Keratinocyte (primary cell): Measurements from ENCODE around the gene KIF21B. TPM values are rescaled to one million over a fixed set of nuclear protein-coding genes. Genes with fewer than 3 reads are reported as not detected.
"Not testable (repeated sequence)": the region's sequence is repeated elsewhere in the genome, so short reads cannot be mapped to it uniquely, and the experiment has no call there.

Source experiments
- DNase-seq: peaks from one replicate; pipeline ENCODE4 v3.0.0-alpha.2; 2011; ENCODE audit warnings: low read depth, missing footprints, low spot score
- FAIRE-seq: peaks from 2 replicates; lab custom pipeline; 2011; peaks lifted over from hg19 to GRCh38; lab: Jason Lieb, UNC
- H2AFZ ChIP-seq: 2 replicates; pipeline ENCODE4 v1.6.0; 2012; ENCODE audit warnings: low read length, control low read depth, inconsistent platforms; ENCODE audit not compliant: control insufficient read depth
- H3K27ac ChIP-seq: 2 replicates; pipeline ENCODE4 v1.5.1; 2011; ENCODE audit warnings: low read length; ENCODE audit not compliant: control insufficient read depth, insufficient read depth
- H3K27me3 ChIP-seq: 3 replicates; pipeline ENCODE4 v1.6.0; 2011; ENCODE audit warnings: low read length; ENCODE audit not compliant: control insufficient read depth, insufficient read depth; ENCODE audit errors: extremely low read depth
- H3K36me3 ChIP-seq, 2 experiments: 2 replicates in 1 of 2; 3 replicates in 1 of 2; pipeline ENCODE4 v1.5.1; 2011; ENCODE audit warnings: low read length in 2 of 2, mild to moderate bottlenecking in 1 of 2; ENCODE audit not compliant: control insufficient read depth in 2 of 2, insufficient read depth in 2 of 2; ENCODE audit errors: extremely low read depth in 1 of 2
- H3K4me1 ChIP-seq: 3 replicates; pipeline ENCODE4 v1.5.1; 2011; ENCODE audit warnings: low read length; ENCODE audit not compliant: control insufficient read depth, insufficient read depth; ENCODE audit errors: extremely low read depth
- H3K4me2 ChIP-seq: 3 replicates; pipeline ENCODE4 v1.6.0; 2011; ENCODE audit warnings: low read depth, low read length; ENCODE audit not compliant: control insufficient read depth, insufficient read depth; ENCODE audit errors: extremely low read depth
- H3K4me3 ChIP-seq, 3 experiments: fragments of 200-600 bp in 1 of 3; sonication (generic) in 1 of 3; 2 replicates in 2 of 3; 3 replicates in 1 of 3; pipeline ENCODE4 v1.5.1; 2011 to 2016; ENCODE audit warnings: low read length in 3 of 3, mild to moderate bottlenecking in 3 of 3, control low read depth in 2 of 3, inconsistent platforms in 1 of 3, low read depth in 1 of 3, mixed read lengths in 1 of 3, mixed run types in 1 of 3, moderate library complexity in 1 of 3; ENCODE audit not compliant: control insufficient read depth in 2 of 3, insufficient read depth in 2 of 3; ENCODE audit errors: extremely low read depth in 1 of 3
- H3K79me2 ChIP-seq: 2 replicates; pipeline ENCODE4 v1.6.0; 2012; ENCODE audit warnings: low read length; ENCODE audit not compliant: control insufficient read depth, insufficient read depth
- H3K9ac ChIP-seq: 3 replicates; pipeline ENCODE4 v1.6.0; 2011; ENCODE audit warnings: low read length; ENCODE audit not compliant: control insufficient read depth, insufficient read depth; ENCODE audit errors: extremely low read depth
- H3K9me1 ChIP-seq: 3 replicates; pipeline ENCODE4 v1.6.0; 2011; ENCODE audit warnings: low read length; ENCODE audit not compliant: control insufficient read depth, insufficient read depth; ENCODE audit errors: extremely low read depth
- H3K9me3 ChIP-seq: 2 replicates; pipeline ENCODE4 v1.5.1; 2012; ENCODE audit warnings: low read depth, low read length; ENCODE audit not compliant: control insufficient read depth
- H4K20me1 ChIP-seq: 3 replicates; pipeline ENCODE4 v1.6.0; 2011; ENCODE audit warnings: low read length; ENCODE audit not compliant: control insufficient read depth, insufficient read depth; ENCODE audit errors: extremely low read depth
- EZH2 ChIP-seq: IDR thresholded peaks from one replicate; pipeline ENCODE4 v1.6.1; 2012; ENCODE audit warnings: inconsistent platforms, mild to moderate bottlenecking, low read length, moderate library complexity
- dilution Hi-C: fragments of 300-500 bp; cut with MboI; formaldehyde crosslinking; loops from one replicate; pipeline ENCODE4 v1.7.0; 2020; ENCODE audit warnings: low sequenced_read_pairs; ENCODE audit not compliant: extremely low pct_ligation_motif_present
- polyA plus RNA-seq, 5 experiments: library from polyadenylated mRNA; depleted of rRNA in 3 of 5; stranded (reverse) in 3 of 5; stranded (forward) in 1 of 5; unstranded in 1 of 5; fragments of >200 nt; gene quantifications; 1 replicate in 1 of 5; 2 replicates in 3 of 5; 3 replicates in 1 of 5; pipeline versions ENCODE4 v1.2.1 to v1.2.3, GENCODE V29; 2011 to 2012; ENCODE audit warnings: missing spikeins in 2 of 5, low read depth in 1 of 5, low replicate concordance in 1 of 5
- TF ChIP-seq, protein P1 (sequence below), 3 experiments: IDR thresholded peaks in 1 of 3; conservative IDR thresholded peaks in 1 of 3; optimal IDR thresholded peaks in 1 of 3; 2 replicates in 2 of 3; 3 replicates in 1 of 3; pipeline versions ENCODE3 to v1.5.1; 2011; ENCODE audit warnings: low read length in 3 of 3, mild to moderate bottlenecking in 3 of 3, moderate library complexity in 2 of 3, control low read depth in 1 of 3, inconsistent platforms in 1 of 3; ENCODE audit not compliant: insufficient read depth in 2 of 3; ENCODE audit errors: extremely low read depth in 1 of 3

KIF21B gene
- polyA plus RNA-seq, 1 donor (not counting 4 experiments of a cell fraction or from before 2014, with no cell fraction given), result 0.17 TPM

- no peak for FAIRE-seq
- dilution Hi-C loops, result no loop called here
These were observed 78.4 kb downstream of the KIF21B start for GRCh38 chr1:200945111-200945510.

GRCh38 chr1:200938955-200939354 is 84.6 kb downstream of the KIF21B start:
- Histone ChIP-seq H3K4me2 (no peak overlapping the region), H3K9me1 (no peaks in the 10 kb centered on the region), H3K79me2 (no peaks in the 10 kb centered on the region), H3K9ac (no peak overlapping the region), H3K4me1 (no peaks in the 10 kb centered on the region), H3K9me3 (no peaks in the 10 kb centered on the region), H3K27ac (no peak overlapping the region), H4K20me1 (no peaks in the 10 kb centered on the region), H3K36me3 (no peaks in the 10 kb centered on the region), H3K27me3 (no peaks in the 10 kb centered on the region), H3K4me3 (no peak overlapping the region), H2AFZ (no peak overlapping the region)
- TF ChIP-seq, protein P1, sequence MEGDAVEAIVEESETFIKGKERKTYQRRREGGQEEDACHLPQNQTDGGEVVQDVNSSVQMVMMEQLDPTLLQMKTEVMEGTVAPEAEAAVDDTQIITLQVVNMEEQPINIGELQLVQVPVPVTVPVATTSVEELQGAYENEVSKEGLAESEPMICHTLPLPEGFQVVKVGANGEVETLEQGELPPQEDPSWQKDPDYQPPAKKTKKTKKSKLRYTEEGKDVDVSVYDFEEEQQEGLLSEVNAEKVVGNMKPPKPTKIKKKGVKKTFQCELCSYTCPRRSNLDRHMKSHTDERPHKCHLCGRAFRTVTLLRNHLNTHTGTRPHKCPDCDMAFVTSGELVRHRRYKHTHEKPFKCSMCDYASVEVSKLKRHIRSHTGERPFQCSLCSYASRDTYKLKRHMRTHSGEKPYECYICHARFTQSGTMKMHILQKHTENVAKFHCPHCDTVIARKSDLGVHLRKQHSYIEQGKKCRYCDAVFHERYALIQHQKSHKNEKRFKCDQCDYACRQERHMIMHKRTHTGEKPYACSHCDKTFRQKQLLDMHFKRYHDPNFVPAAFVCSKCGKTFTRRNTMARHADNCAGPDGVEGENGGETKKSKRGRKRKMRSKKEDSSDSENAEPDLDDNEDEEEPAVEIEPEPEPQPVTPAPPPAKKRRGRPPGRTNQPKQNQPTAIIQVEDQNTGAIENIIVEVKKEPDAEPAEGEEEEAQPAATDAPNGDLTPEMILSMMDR (optimal IDR thresholded peaks at IDR 0.05 in 1 of 3, IDR thresholded peaks at IDR 0.05 in 1 of 3, conservative IDR thresholded peaks at IDR 0.05 in 1 of 3; ENCODE audit: extremely low read depth in 1 of 3, insufficient read depth in 2 of 3, low read length in 3 of 3), result no peak
- TF ChIP-seq EZH2, result no peak
- dilution Hi-C loops, result no loop called here
- FAIRE-seq, result no peak
- no peak for DNase-seq

More at GRCh38 chr1:200945111-200945510, 78.4 kb downstream of the KIF21B start:
- DNase-seq, result no peak
- Histone ChIP-seq H3K9ac (no peak overlapping the region), H2AFZ (no peak overlapping the region), H3K4me1 (no peaks in the 10 kb centered on the region), H3K9me1 (no peaks in the 10 kb centered on the region), H3K9me3 (no peaks in the 10 kb centered on the region), H3K79me2 (no peaks in the 10 kb centered on the region), H3K36me3 (no peaks in the 10 kb centered on the region), H3K4me2 (no peak overlapping the region), H3K4me3 (no peak overlapping the region), H4K20me1 (no peaks in the 10 kb centered on the region), H3K27me3 (no peaks in the 10 kb centered on the region), H3K27ac (no peak overlapping the region)
- TF ChIP-seq, protein P1 (optimal IDR thresholded peaks at IDR 0.05 in 1 of 3, IDR thresholded peaks at IDR 0.05 in 1 of 3, conservative IDR thresholded peaks at IDR 0.05 in 1 of 3; ENCODE audit: extremely low read depth in 1 of 3, insufficient read depth in 2 of 3, low read length in 3 of 3), result no peak
- no peak for TF ChIP-seq EZH2

DNA sequence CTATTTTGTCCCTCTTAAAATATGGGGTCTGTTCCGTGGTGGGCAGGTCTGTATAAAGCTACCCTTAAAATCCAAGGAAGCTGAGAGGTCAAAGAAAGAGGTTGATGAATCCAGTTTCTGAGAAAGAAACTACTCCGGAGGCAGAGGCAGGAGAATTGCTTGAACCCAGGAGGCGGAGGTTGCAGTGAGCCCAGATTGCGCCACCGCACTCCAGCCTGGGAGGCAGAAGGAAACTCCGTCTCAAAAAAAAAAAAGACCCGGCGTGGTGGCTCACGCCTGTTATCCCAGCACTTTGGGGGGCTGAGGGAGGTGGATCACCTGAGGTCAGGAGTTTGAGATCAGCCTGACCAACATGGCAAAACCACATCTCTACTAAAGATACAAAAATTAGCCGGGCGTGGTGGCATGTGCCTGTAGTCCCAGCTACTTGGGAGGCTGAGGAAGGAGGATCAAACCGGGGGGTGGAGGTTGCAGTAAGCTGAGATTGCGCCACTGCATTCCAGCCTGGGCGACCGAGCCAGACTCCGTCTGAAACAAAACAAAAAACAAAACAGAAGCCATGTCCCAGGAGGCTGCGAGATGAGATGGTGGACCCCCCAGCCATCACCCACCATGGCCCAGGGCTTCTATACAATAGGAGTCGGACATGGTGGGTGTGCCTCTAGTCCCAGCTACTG is 88.1 kb downstream of the KIF21B start:
- dilution Hi-C loops, H3K9ac ChIP-seq, H3K36me3 ChIP-seq, H3K79me2 ChIP-seq, H3K27me3 ChIP-seq, H3K4me3 ChIP-seq, H2AFZ ChIP-seq, H3K9me1 ChIP-seq, H4K20me1 ChIP-seq, H3K4me1 ChIP-seq, FAIRE-seq, H3K4me2 ChIP-seq, DNase-seq, H3K9me3 ChIP-seq, H3K27ac ChIP-seq: not testable (repeated sequence)
